CD4-positive, alpha-beta T cell treated with Interleukin-4 for 4 hours (primary cell): ENCODE data around the gene CLCNKB.
"Not testable (repeated sequence)": the region's sequence is repeated elsewhere in the genome, so short reads cannot be mapped to it uniquely, and the experiment has no call there.

Experiments
- DNase-seq: peaks from one replicate; pipeline ENCODE4 v3.0.0-alpha.2; 2020

Gene CLCNKB

GRCh38 chr1:16036461-16036860 is 7.1 kb upstream of the CLCNKB start:
- not testable (repeated sequence) for DNase-seq

- no peak for DNase-seq
Measured at GRCh38 chr1:16038620-16038912, 5.0 kb upstream of the CLCNKB start.

DNA sequence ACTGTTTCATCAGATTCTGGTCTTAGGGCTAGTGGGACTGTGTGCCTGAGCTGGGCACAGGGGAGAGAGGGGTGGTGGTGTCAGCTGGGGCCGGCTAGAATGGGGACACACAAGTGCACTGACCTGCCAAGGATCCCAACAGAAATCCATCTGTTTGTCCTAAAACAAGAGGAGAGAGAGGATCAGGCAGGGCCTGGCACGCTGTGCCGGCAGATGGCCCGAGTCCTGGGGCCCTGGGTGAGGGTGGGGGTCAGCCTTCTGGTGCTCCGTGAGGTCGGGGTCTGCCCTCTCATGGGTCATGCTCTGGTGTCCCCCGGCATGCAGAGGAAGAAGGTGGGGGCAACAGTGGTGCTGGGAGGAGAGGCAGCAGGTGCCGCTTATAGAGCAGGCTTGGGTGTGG is 3.7 kb upstream of the CLCNKB start:
- not testable (repeated sequence) for DNase-seq

DNA sequence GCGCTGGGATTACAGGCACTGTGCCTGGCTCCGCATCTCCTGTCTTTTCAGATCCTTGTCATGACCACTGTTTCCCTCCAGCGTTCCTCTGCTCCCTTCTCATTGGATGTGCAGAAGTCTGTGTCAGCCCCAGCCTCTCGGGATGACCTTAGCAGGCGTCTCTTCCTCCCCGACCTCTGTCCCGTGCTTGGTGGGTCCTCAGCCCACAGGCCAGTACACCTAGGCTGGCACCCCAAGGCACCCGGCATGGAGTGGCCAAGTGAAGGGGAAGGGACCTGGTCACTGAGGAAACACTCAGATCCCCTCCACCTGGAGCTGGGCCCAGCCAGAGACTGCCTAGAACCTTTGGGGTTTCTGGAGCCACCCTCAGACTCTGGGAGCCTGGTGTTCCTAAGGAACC is 2.4 kb upstream of the CLCNKB start:
- no peak for DNase-seq

DNA sequence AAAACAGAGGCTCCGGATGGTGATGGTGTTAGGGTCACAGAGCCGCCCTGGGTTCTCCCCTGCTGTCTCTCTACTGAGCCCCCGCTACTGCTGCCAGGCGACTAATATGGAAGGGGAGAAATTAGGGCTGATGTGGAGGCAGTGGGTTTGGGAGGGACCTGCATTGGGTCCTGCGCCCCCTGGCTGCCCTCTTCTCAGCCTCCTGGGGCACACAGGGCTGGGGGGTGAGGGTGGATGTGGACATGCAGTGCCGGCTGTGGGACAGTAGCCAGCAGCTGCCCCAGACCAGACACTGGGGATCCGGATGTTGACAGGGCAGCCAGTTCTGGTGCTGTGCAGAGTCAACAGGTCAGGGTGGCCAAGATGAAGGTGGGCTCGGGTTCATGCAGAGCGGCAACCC is 1.5 kb upstream of the CLCNKB start:
- DNase-seq: no peak

DNA sequence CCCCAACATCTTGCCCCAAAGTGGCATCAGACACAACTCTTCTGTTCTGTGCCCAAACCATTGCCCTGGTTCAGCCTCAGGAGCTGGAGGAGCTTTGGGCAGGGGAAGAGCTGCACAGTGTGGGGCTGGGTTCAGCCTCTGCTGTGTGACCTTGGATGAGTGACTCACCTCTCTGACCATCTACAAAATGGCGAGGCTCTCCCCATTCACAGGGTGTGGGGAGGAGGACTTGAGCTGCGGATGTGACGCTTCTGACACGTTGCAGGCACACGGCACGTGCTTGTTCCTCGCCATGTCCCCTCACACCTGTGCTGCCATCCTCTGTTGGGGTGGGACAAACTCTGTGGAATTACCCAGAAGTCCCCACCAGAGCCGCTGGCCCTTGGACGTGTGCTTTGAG is 928 bp upstream of the CLCNKB start:
- not testable (repeated sequence) for DNase-seq

DNA sequence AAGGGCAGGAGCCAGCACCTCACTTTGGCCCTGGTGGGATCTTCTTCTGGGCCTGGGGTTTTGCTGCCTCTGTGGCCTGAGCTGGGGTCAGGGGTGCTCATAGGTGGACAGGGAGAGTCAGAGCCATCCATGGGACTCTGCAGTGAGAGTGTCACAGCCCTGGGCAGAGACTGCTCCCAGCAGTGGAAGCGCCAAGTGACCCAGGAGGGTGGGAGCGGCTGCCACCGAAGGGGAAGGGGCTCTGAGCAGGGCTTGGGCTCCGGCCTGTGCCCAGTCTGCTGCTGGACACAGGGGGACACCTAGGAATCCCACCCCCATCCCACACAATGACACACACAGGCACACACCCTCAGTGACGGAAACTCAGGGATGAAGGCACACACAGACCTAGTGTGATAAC is 368 bp downstream of the CLCNKB start:
- DNase-seq: no peak

DNA sequence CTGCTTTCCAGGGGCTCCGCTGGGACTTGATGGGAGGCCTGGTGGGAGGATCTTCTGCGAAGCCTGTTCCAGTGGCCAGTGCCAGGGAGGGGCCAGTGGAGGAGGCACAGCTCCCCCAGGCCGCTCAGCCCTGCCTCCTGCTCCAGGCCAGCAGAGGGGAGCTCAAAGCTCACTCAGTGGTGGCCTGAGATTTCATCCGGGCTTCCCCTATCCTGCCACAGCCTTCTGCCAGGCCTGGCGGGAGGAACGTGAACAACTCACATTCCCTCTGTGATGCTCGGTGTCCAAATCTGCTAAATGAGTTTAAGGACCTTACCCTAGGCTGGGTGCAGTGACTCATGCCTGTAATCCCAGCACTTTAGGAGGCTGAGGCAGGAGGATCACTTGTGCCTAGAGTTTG is 3.3 kb downstream of the CLCNKB start:
- no peak for DNase-seq

- no peak for DNase-seq
Measured at GRCh38 chr1:16047791-16048475, 4.4 kb downstream of the CLCNKB start.

- DNase-seq: peak; percentile 18
Measured at GRCh38 chr1:16048573-16049189, 5.1 kb downstream of the CLCNKB start.

GRCh38 chr1:16050328-16050727 is 6.7 kb downstream of the CLCNKB start:
- DNase-seq: no peak

GRCh38 chr1:16051039-16051438 is 7.5 kb downstream of the CLCNKB start:
- no peak for DNase-seq

GRCh38 chr1:16051949-16052348 is 8.4 kb downstream of the CLCNKB start:
- DNase-seq: not testable (repeated sequence)

DNA sequence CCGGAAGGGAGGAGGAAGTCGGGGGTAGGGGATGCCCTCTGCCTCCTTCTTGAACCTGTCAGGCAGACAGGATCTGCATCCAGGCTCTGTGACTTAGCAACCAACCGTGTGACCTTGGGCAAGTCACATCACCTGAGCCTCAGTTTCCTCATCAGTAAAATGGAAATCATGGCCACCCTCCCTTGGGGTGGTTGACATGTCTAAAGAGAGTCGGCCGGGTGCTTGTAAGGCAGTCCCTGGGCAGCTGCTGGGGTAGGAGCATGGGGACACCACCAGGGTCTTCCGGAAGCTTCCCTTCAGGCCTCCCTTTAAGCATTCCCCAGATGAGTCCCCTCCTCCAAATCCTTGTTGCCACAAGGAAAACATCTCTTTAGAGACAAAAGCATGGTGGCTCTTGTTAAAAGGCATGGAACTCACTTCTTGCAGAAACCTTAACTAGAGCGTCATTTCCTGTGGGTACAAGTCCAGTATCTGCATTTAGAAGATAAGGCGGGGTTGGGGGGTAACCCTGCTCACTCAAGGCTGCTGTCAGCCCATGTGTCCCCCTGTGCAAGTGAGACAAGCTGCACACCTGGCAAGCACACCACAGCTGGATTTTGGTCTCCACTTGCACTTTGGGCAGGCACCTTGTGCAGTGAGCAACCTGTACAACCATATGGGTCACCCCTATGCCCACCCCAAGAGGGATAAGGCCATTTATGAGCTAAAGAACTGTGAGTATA is 10.4 kb downstream of the CLCNKB start:
- DNase-seq: no peak

GRCh38 chr1:16054598-16055540 is 11.3 kb downstream of the CLCNKB start:
- no peak for DNase-seq

- peak; percentile 76 for DNase-seq
Measured at GRCh38 chr1:16055613-16056520, 12.3 kb downstream of the CLCNKB start.

DNA sequence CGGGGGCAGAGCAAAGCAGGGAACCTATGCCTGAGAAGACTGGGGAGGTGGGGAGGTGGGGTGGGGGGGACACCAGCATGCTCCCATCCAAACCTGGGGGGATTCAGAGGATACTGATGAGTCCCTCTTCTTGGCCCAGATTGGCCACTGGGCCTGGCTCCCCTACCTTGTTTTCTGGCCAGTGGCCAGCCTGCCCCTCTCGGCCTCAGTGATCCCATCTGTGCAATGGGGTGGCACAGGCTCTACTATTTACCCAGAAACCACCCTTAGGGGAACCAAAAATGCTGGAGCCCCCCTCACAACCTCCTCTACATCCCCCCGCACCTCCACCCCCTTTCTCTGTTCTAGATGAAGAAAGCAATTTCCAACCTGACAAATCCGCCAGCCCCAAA is 12.9 kb downstream of the CLCNKB start:
- DNase-seq: not testable (repeated sequence)

DNA sequence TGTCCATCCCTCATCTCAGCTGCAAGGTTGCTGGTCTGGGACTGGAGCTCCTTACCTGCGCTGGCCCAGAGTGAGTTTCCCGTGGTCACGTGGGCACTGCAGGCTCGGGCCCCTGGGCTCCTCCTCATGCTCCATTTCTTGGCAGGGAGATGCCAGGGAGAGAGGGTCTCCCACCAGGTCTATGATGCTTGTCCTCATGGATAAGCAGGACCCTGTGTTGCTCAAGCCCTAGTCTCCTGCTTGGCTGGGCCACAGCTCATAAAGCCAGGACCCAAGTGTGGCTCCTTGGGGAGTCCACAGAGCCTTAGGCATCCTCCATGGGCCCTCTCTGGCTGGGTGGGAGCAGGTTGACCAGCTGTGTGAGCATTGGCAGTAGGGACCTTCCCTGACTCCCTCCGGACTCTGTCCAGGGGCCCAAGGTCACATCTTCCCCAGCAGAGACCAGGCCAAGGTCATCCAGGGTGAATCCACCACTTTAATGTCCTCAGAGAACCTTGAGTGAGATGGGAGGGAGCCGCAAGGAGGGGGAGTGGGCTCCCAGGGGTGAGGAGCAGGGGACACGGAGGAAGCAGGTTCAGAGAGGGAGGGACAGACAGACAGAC is 13.8 kb downstream of the CLCNKB start:
- DNase-seq: not testable (repeated sequence)

GRCh38 chr1:16058394-16059120 is 15.0 kb downstream of the CLCNKB start:
- not testable (repeated sequence) for DNase-seq

DNA sequence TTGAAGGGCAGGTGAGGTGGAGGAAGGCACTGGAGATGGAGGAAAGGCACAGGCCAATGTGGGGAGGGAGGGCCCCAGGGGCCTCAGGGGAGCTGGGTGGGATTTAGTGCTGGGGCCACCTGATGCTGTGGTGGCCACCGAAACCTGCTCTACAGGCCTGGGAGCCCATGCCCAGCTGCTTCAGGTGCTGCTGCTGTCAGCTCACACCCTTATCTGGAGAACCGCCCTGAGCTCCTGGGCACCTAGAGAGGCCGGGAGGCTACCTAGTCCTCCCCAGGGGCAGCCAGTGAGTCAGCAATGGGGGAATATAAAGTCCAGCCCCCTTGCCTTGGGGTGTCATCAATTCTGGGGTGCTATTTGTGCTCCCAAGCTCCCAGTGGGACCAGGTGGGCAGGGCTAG is 17.7 kb downstream of the CLCNKB start:
- no peak for DNase-seq
